GM12873 (cell line): Measurements from ENCODE around the gene SDK2.

Source experiments
- TF ChIP-seq, protein P1 (sequence below): IDR thresholded peaks from 2 replicates; pipeline ENCODE4 v1.5.1; 2012; ENCODE audit warnings: low read depth, mild to moderate bottlenecking, moderate library complexity, low read length, control low read depth; ENCODE audit not compliant: insufficient read depth; ENCODE audit errors: missing control alignments

Gene SDK2

DNA sequence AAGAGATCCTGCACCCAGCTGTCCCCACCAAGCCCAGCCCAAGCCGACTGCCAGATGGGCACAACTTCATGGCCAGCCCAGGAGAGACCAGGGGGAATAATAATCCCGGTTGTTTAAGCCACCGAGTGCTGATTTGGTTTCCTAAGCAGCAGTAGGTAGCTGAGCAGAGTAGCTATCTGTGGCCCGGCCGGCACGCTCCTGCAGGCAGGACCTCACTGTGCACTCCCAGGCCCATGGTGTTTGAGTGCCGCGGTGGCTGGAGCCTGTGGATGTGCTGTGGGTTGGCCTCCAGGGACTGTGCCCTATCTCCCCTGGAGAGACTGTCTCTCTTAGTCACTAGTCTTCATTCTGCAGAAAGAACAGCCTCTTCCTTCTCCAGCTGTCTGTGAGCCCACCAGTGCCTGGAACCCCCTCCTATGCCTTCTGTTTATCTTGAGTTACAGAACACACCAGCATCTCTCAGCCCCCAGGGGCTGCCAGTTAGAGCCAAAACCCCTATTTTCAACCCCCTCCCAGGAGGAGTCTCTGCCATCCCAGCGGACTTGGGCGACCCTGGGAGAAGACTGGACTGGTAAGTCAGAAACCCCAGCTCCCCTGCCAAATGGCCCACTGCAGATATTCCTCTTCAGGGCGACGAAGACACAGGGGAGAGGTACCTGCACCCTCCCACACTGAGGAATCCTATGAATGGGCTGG is 152.0 kb downstream of the SDK2 start:
- TF ChIP-seq, protein P1, sequence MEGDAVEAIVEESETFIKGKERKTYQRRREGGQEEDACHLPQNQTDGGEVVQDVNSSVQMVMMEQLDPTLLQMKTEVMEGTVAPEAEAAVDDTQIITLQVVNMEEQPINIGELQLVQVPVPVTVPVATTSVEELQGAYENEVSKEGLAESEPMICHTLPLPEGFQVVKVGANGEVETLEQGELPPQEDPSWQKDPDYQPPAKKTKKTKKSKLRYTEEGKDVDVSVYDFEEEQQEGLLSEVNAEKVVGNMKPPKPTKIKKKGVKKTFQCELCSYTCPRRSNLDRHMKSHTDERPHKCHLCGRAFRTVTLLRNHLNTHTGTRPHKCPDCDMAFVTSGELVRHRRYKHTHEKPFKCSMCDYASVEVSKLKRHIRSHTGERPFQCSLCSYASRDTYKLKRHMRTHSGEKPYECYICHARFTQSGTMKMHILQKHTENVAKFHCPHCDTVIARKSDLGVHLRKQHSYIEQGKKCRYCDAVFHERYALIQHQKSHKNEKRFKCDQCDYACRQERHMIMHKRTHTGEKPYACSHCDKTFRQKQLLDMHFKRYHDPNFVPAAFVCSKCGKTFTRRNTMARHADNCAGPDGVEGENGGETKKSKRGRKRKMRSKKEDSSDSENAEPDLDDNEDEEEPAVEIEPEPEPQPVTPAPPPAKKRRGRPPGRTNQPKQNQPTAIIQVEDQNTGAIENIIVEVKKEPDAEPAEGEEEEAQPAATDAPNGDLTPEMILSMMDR: no peak

DNA sequence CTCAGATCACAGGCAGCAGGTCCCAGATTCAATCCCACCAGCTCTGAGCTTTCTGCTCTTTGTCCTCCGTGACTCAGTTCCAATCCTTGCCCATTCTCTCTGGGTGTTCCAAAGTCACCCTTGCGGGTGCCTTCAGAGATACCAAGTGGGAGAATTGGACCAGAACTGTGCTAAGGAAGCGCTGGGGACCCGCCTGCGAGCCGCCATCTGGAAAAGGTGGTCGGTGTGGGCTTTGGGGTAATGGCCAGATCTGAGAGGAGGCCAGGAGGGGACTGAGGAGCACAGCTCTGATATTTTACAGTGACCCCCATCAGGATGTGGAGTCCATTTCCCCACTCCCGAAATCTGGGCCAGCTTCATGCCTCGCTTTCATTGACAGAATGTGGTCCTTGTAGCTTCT is 152.6 kb downstream of the SDK2 start:
- TF ChIP-seq, protein P1: no peak

DNA sequence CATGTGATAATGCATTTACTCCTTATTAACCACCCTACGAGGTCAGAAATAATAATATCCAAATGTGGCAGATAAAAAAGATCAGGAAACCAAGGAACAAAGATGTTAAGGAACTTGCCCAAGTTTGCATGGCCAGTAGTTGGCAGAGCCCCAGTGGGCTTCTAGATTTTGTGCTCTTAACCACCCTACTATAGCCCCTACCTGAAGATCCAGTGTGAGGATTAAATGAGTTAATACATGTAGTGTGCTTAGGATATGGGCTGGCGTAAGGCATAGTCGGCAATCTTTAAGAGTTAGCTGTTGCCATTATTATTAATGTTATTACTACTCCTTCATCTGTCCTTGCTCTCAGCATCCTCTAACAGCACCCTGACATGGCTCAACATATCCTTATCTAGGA is 153.4 kb downstream of the SDK2 start:
- TF ChIP-seq, protein P1: no peak

DNA sequence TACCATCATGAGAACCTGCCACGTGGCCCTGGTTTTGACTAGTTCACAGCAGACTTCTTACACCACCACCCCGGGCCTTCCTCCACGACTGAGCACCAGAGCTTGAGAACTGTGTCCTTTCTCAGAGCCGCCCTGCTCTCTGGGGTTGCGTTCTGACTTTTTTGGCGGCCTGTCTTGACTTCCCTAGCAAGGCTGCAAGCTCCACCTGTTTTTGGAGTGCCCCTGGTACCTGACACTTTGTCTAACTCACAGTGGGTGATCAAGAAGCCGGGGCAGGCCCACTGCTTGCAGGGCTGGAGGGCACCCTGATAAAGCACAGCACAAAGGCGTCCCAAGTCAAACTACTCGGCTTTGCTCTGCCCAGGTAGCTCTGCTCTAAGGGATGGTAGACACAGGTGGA is 154.3 kb downstream of the SDK2 start:
- TF ChIP-seq, protein P1: no peak

DNA sequence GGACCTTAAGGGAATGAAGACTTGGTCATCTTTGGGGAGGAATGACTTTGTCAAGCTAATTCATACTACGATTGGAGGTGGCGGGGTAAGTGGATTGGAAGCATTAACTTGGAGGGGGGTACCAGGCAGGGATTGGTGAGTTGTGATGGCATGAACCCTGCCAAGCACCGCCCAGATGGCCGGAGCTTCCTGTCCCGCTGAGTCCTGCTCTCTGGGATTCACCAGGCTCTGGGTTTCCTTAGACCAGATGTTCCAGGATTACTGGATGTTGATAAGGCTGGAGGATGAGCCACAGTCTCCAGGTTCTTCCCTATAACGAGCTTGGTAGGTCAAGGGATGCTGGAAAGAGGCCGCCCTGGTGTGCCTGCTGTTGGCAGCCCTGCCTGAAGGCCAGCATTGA is 154.9 kb downstream of the SDK2 start:
- TF ChIP-seq, protein P1: no peak

DNA sequence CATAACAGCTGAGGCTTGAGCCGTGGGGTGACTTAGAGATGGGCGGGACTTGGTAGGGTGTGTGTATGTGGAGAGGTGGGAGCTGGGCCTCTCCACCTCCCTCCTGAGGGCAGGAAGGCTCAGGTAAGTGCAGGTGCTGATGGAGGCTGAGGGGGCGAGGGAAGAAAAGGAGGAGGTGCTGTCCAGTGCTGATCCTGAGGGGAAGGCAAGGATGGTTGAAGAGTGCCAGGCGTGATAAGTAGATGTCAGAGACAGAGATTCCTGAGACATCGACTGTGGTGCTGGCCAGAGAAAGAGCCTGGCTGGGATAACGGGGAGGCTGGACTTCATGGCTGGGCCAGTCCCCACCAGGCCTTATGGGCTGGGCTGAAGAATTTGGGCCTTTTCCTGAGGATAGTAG is 159.1 kb downstream of the SDK2 start:
- TF ChIP-seq, protein P1: no peak

DNA sequence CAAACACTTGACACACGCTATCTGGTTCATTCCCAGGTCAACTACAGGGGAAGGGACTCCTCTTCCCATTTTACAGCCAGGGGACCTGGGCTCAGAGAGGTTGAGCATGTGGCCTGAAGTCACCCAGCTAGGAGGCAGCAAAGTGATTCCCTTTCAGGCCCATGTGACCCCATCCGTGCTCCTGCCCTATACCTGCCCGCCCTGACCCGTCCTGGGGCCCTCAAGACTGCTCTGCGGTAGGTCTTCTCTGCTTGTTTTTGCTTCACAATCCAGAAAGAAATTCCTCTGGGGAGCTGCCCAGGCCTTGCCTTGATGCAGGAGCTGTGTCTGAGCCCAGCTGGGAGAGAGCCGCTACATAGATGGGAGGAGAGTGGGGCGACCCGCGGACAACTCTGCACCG is 161.4 kb downstream of the SDK2 start:
- TF ChIP-seq, protein P1: no peak
